Activated CD4-positive, alpha-beta T cell treated with anti-CD3 and anti-CD28 coated beads, Interleukin-2, amount 10 ng/mL, durations not matched to agents 24 days and 14 days (primary cell): ENCODE data around the gene WDR33. TPM values are rescaled to one million over a fixed set of nuclear protein-coding genes. Genes with fewer than 3 reads are reported as not detected.

Experiments
- DNase-seq: peaks from one replicate; pipeline ENCODE4 v3.0.0; 2022
- H3K27ac Mint-ChIP-seq: one replicate; pipeline ENCODE4 v1.8.0; 2022; ENCODE audit warnings: mild to moderate bottlenecking, mixed read lengths
- H3K27me3 Mint-ChIP-seq: one replicate; pipeline ENCODE4 v1.8.0; 2022; ENCODE audit warnings: mixed read lengths
- H3K36me3 Mint-ChIP-seq: one replicate; pipeline ENCODE4 v1.8.0; 2022; ENCODE audit warnings: low read depth, mild to moderate bottlenecking, mixed read lengths
- H3K4me1 Mint-ChIP-seq: one replicate; pipeline ENCODE4 v1.8.0; 2021; ENCODE audit warnings: mixed read lengths
- H3K4me3 Mint-ChIP-seq: one replicate; pipeline ENCODE4 v1.8.0; 2022; ENCODE audit warnings: mild to moderate bottlenecking, moderate library complexity, mixed read lengths
- H3K9me3 Mint-ChIP-seq: one replicate; pipeline ENCODE4 v1.8.0; 2021; ENCODE audit warnings: mixed read lengths
- intact Hi-C: fragments of 100-400 bp; cut with micrococcal nuclease; formaldehyde crosslinking; loops from one replicate; pipeline ENCODE4 v1.15.1; 2023
- total RNA-seq: library from RNA; stranded (reverse); gene quantifications from 2 replicates; pipeline ENCODE4 v1.2.3, GENCODE V29; 2022

Gene WDR33
- total RNA-seq, 1 donor from 2014 or later = 79.5 TPM

GRCh38 chr2:127656569-127657231 is 154.3 kb downstream of the WDR33 start:
- H3K27ac Mint-ChIP-seq = no peak overlapping the region
- no peaks in the 10 kb centered on the region for H3K36me3 Mint-ChIP-seq
- H3K4me1 Mint-ChIP-seq = no peaks in the 10 kb centered on the region
- intact Hi-C loops = no loop called here
- H3K4me3 Mint-ChIP-seq = no peak overlapping the region
- H3K9me3 Mint-ChIP-seq = no peaks in the 10 kb centered on the region
- H3K27me3 Mint-ChIP-seq = peaks cover 1% of the 10 kb centered on the region
- no peak for DNase-seq

- no peaks in the 10 kb centered on the region for H3K36me3 Mint-ChIP-seq
- no peak overlapping the region for H3K4me3 Mint-ChIP-seq
Observed at GRCh38 chr2:127655209-127656073, 155.5 kb downstream of the WDR33 start.

GRCh38 chr2:127654838-127655175 is 156.2 kb downstream of the WDR33 start:
- Mint-ChIP-seq H3K36me3 (no peaks in the 10 kb centered on the region), H3K9me3 (no peaks in the 10 kb centered on the region), H3K4me1 (no peaks in the 10 kb centered on the region), H3K4me3 (no peak overlapping the region), H3K27me3 (no peaks in the 10 kb centered on the region), H3K27ac (no peak overlapping the region)
- intact Hi-C loops = no loop called here
- no peak for DNase-seq

More at GRCh38 chr2:127655209-127656073, 155.5 kb downstream of the WDR33 start:
- no peak for DNase-seq
- no peaks in the 10 kb centered on the region for H3K9me3 Mint-ChIP-seq
- no peak overlapping the region for H3K27ac Mint-ChIP-seq
- intact Hi-C loops = no loop called here
- H3K27me3 Mint-ChIP-seq = no peaks in the 10 kb centered on the region
- H3K4me1 Mint-ChIP-seq = no peaks in the 10 kb centered on the region

GRCh38 chr2:127654084-127654837 is 156.7 kb downstream of the WDR33 start:
- intact Hi-C loops = no loop called here
- no peaks in the 10 kb centered on the region for H3K9me3 Mint-ChIP-seq
- H3K4me1 Mint-ChIP-seq = peaks cover 3% of the 10 kb centered on the region
- no peak for DNase-seq
- H3K27me3 Mint-ChIP-seq = no peaks in the 10 kb centered on the region
- no peak overlapping the region for H3K27ac Mint-ChIP-seq
- H3K36me3 Mint-ChIP-seq = no peaks in the 10 kb centered on the region
- H3K4me3 Mint-ChIP-seq = no peak overlapping the region

- H3K27ac Mint-ChIP-seq = no peak overlapping the region
- intact Hi-C loops = no loop called here
- H3K4me1 Mint-ChIP-seq = peaks cover 5% of the 10 kb centered on the region
- H3K36me3 Mint-ChIP-seq = no peaks in the 10 kb centered on the region
- no peak overlapping the region for H3K4me3 Mint-ChIP-seq
- no peaks in the 10 kb centered on the region for H3K27me3 Mint-ChIP-seq
- no peaks in the 10 kb centered on the region for H3K9me3 Mint-ChIP-seq
- no peak for DNase-seq
Observed at GRCh38 chr2:127653421-127654083, 157.4 kb downstream of the WDR33 start.

GRCh38 chr2:127652786-127653357 is 158.1 kb downstream of the WDR33 start:
- no peak overlapping the region for H3K4me3 Mint-ChIP-seq
- no peaks in the 10 kb centered on the region for H3K9me3 Mint-ChIP-seq
- no peak overlapping the region for H3K27ac Mint-ChIP-seq
- no peaks in the 10 kb centered on the region for H3K27me3 Mint-ChIP-seq
- no peak for DNase-seq
- peaks cover 7% of the 10 kb centered on the region for H3K4me1 Mint-ChIP-seq
- H3K36me3 Mint-ChIP-seq = no peaks in the 10 kb centered on the region
- intact Hi-C loops = no loop called here

GRCh38 chr2:127651971-127652550 is 158.9 kb downstream of the WDR33 start:
- DNase-seq = no peak
- H3K36me3 Mint-ChIP-seq = no peaks in the 10 kb centered on the region
- H3K4me1 Mint-ChIP-seq = peaks cover 7% of the 10 kb centered on the region
- intact Hi-C loops = no loop called here
- H3K27ac Mint-ChIP-seq = no peak overlapping the region
- H3K9me3 Mint-ChIP-seq = no peaks in the 10 kb centered on the region
- H3K27me3 Mint-ChIP-seq = no peaks in the 10 kb centered on the region
- H3K4me3 Mint-ChIP-seq = no peak overlapping the region

- intact Hi-C loops = no loop called here
- Mint-ChIP-seq H3K36me3 (no peaks in the 10 kb centered on the region), H3K27ac (no peak overlapping the region), H3K4me3 (no peak overlapping the region), H3K27me3 (no peaks in the 10 kb centered on the region), H3K9me3 (no peaks in the 10 kb centered on the region), H3K4me1 (peaks cover 7% of the 10 kb centered on the region)
- no peak for DNase-seq
Observed at GRCh38 chr2:127651381-127651809, 159.6 kb downstream of the WDR33 start.

Other genes with a start within 250 kb of the WDR33 start
- not detected in 2 replicates for gene GPR17, start 165.0 kb downstream of the WDR33 start, total RNA-seq
- 7.2 and 8.4 TPM in 2 replicates for gene LIMS2, start 135.6 kb downstream of the WDR33 start, total RNA-seq
- 5.9 and 6.3 TPM in 2 replicates for gene SFT2D3, start 109.7 kb downstream of the WDR33 start, total RNA-seq
- gene POLR2D, start 47.0 kb upstream of the WDR33 start, total RNA-seq = 77.5 and 80.4 TPM in 2 replicates
- gene AMMECR1L, start 74.8 kb upstream of the WDR33 start, total RNA-seq = 20.2 and 21.0 TPM in 2 replicates
- gene SAP130, start 216.9 kb upstream of the WDR33 start, total RNA-seq = 29.8 and 32.0 TPM in 2 replicates